NCI-H446 treated with DMSO at 0.1 percent for 48 hours (cell line): Measurements from ENCODE around the gene C9orf152.
"Not testable (repeated sequence)": the region's sequence is repeated elsewhere in the genome, so short reads cannot be mapped to it uniquely, and the experiment has no call there.

Source experiments
- DNase-seq: peaks from one replicate; lab custom pipeline; 2025; lab: John Stamatoyannopoulos, UW

The C9orf152 gene, protein sequence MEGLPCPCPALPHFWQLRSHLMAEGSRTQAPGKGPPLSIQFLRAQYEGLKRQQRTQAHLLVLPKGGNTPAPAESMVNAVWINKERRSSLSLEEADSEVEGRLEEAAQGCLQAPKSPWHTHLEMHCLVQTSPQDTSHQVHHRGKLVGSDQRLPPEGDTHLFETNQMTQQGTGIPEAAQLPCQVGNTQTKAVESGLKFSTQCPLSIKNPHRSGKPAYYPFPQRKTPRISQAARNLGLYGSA

DNA sequence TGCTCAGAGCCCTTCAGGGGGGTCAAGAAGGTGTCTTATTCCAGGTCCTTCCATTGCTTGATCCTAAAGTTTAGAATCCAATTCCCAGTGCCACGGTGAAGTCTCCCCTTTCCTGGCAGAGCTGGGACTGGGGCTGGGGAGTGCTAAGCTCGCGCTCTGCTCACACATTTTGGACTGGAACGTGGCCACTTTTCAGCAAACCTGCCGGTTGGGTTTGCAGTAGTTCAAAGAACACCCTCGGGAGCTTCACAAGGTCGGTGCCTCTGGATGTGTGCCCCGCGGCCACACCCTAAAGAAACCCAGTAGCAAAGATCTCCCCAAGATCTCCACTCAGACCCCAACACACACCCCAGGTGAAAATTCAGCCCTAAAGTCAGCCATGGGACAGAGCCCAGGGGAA is at the start of gene C9orf152:
TSS of gene C9orf152 (minus strand) at position 129 of the 400 bp plus-strand sequence. CDS start 580 bp downstream, outside the sequence.
- no peak for DNase-seq

DNA sequence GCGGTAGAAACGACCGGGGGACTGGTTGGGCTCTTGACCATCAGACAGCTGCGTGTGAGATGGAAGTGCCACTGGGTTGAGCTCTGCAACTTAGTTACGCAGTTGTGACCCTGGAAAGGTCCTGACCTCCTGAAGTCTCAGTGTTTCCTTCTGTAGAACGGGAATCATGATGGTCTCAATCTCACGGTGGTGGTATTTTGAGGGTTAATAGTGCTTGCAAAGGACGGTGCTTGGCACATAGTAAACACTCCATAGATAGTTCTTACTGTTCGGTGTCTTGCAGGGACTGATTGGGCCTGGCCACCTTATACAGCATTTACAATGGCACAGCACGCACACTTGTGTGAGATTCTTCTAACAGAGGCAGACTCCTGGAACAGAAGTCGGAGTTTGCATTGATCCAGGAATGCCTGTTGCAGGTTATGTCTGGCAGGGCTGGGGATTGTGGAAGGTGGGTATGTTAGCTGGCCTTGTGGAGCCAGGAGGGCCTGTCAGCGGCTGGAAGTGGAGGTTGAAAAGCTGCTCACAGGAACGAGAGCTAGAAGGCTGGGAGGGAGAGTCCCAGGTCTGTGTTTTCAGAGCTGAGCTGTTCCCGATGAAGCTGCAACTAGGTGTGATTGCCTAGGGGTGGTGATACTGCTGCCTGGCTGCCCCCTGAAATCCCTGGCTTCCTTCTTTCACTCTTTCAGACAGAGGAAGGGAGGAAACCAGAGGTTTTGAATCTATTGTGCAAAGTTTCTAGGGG is 49.3 kb upstream of the C9orf152 start:
- no peak for DNase-seq

- peak; percentile 43 for DNase-seq
Observed at GRCh38 chr9:110256380-110257096, 48.6 kb upstream of the C9orf152 start, which contains the start of gene TXN. TSS of gene TXN (minus strand) at chr9:110256507. CDS start at chr9:110256435, 72 bp downstream.

- no peak for DNase-seq
Observed at GRCh38 chr9:110255463-110256379, 47.8 kb upstream of the C9orf152 start.

GRCh38 chr9:110255034-110255462 is 47.1 kb upstream of the C9orf152 start:
- DNase-seq = no peak

GRCh38 chr9:110254500-110254899 is 46.5 kb upstream of the C9orf152 start:
- DNase-seq = no peak

DNA sequence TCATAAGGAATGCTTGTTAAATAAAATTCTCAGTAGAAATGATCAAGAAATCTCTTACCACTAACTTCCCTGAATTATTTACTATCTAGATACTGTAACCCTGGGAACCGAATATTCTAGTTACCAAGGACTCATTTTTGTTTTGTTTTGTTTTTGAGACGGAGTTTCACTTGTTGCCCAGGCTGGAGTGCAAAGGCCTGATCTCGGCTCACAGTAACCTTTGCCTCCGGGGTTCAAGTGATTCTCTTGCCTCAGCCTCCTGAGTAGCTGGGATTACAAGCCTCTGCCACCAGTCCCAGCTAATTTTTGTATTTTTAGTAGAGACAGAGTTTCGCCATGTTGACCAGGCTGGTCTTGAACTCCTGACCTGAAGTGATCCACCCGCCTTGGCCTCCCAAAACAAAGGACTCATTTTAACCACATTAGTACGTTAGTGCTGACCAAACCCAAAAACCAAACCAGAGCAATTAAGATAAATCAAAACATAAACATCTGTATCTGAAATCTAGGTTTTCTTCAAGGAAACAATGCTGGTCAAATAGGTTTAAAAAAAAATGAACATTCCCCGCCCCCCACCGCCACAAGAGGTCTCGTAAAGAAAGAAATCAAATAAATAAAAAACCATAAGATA is 44.7 kb upstream of the C9orf152 start:
- no peak for DNase-seq

GRCh38 chr9:110251770-110252169 is 43.8 kb upstream of the C9orf152 start:
- DNase-seq = not testable (repeated sequence)

DNA sequence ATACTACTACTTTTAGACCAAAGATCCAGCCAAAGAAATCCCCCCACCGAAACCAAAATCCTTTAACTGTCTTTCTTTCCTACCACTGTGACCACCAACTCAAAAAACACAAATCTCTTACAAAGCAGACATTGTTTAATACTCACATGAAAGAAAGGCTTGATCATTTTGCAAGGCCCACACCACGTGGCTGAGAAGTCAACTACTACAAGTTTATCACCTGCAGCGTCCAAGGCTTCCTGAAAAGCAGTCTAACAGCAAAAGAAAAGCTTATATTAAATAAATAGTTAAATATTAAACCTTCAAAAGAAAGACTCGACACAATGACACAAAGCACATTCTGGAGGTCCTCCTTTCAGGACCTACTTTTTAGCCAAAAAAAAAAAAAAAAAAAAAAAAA is 43.3 kb upstream of the C9orf152 start:
- DNase-seq = no peak

DNA sequence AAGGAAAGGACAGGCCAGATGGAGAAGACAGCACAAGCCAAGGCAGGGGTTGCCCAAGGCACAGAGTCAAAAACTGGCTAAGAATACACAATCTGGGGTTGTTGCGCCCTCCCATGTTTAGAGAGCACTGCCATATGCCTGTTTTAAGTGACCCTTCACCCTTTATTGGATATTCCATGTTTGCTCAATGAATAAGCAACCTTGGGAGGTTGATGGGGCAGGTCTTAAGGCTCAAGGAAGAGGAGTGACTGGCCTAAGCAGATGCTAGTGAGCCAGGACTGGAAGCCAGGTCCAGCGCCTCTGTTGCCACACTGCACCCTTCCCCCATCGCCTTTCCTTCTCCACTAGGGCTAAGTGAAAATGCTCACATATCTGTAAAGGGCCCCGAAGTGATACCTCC is 41.6 kb upstream of the C9orf152 start:
- no peak for DNase-seq

DNA sequence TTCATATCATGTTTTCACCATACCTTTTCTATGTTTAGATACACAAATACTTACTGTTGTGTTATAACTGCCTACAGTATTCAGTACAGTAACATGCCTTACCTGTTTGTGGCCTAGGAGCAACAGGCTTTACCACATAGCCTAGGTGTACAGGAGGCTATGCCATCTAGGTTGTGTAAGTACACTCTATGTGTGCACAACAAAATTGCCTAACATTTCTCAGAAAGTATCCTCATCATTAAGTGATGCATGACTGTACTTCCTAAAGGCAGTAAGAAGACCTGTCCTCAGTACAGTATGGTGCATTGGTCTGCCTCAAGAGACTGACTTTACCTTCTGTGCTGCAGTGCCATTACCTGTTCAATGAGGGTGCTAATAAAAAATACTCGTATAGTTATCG is 40.4 kb upstream of the C9orf152 start:
- DNase-seq = no peak

- no peak for DNase-seq
Observed at GRCh38 chr9:110246214-110246613, 38.3 kb upstream of the C9orf152 start.

DNA sequence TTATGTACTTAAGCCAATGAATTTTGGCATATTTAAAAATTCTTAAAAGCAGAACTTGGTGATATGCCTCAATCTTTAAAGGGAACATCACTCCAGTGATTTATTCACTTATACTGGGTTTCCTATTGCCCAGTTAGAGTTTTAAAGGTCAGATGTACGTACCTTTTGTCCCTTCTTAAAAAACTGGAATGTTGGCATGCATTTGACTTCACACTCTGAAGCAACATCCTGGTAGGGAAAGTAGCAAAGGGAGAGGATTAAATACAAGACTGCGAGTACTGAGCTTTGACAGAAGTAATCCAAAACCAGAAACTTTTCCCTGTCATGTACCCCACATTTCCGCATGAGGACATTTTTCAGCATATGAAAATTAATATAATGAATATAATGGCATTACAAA is 36.7 kb upstream of the C9orf152 start:
- no peak for DNase-seq

DNA sequence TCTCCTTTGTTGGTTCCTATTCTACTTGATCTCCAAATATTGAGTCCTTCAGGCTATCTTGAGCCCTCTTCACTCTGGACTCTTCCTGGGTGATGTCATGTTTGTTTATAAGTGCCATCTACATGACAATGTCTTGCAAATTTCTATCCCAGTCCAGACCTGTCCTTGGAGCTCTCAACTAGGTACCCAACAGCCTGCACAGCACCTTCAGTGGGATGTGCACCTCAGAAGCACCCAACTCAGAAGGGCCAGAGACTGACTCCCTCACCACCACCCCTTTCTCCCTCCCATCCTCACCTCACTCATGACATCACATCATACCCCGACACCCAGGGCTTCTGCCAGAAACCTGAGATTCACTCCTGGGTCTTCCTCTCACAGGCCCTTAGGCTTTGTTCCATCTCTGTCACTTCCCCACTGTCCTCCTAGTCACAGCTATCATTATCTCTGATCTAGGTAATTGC is 33.9 kb upstream of the C9orf152 start:
- DNase-seq = no peak

DNA sequence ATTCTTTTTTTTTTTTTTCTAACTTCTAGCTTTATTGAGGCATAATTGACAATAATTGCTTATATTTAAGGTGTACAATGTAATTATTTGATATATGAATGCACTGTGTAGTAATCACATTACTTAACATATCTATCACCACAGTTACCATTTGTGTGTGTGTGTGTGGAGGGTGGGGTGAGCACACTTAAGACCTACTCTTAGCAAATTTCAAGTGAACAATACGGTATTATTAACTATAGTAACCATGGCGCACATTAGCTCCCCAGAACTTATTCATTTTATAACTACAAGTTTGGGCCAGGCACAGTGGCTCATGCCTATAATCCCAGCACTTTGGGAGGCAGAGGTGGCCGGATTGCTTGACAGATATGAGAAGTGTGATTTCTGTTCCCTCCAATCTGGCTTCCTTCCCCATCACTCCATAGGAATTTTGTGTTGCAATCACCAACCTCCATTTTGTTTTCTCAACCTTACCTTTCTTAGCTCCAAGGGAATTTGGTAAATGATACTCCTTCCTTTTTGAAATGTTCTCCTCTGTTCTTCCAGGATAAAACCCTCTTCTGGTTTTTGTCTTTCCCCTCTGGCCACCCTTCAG is 33.4 kb upstream of the C9orf152 start:
- DNase-seq = no peak

GRCh38 chr9:110240198-110240597 is 32.2 kb upstream of the C9orf152 start:
- DNase-seq = no peak

GRCh38 chr9:110228321-110228720 is 20.4 kb upstream of the C9orf152 start:
- no peak for DNase-seq

DNA sequence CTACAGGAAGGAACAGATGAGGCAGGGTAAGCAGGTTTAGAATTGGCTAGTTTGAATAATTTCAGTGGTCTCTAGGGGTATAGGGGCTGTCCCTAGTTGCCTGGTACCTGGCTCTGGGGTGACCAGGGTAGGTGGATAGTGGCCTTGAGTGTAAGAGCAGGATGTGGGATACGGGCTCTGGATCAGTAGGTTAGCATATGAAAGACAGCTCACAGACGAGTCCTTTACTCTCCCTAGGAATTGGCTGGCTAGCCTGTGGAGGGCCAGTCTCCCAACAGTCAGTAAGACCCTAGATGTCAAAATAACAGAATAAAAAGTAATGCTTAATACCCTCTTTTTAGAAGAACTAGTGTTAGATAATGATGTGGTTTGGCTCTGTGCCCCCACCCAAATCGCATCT is 16.6 kb upstream of the C9orf152 start:
- DNase-seq = no peak

DNA sequence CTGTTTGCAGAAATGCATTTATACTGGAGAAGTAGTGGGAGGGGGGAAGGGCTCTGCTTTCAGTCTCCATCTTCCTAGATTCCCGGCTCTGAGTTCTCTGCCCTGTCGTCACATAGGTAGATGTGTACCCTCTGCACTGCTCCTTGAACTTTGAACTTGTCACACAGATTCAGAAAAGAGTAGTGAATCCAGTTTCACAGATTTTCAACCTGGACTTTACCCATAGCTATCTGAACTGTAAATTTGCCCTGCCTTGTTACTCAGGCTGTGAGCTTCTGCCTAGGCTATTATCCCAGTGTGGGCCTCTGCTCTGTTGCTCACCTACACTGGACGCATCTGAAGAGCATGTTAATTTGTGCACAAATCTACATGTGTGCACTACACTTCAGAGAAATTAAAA is 12.8 kb upstream of the C9orf152 start:
- DNase-seq = no peak

DNA sequence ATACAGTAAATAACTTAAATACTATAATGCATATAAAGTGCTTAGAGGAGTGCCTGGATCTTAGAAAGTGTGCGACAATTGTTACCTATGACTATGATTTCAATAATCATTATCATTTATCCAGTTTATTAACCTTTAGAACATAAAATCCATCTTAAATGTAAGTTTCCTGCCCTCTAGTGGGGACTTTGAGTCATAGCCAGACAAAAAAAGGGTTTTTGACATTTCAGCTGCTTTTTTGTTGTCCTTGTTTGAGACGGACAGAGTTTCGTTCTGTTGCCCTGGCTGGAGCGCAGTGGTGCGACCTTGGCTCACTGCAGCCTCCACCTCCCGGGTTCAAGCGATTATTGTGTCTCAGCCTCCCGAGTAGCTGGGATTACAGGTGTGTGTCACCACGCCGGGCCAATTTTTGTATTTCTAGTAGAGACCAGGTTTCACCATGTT is 9.7 kb upstream of the C9orf152 start:
- peak; percentile 23 for DNase-seq
